Measurements from ENCODE around the gene HSPA12B. TPM values are rescaled to one million over a fixed set of nuclear protein-coding genes. Genes with fewer than 3 reads are reported as not detected.

HSPA12B gene
- total RNA-seq, 1 experiment from 2014 or later, result 2.7 TPM

GRCh38 chr20:3689978-3690377, 42.5 kb upstream of the HSPA12B start:
- Histone ChIP-seq H3K27me3 (ENCODE audit: insufficient read depth, low read length) (no peaks in the 10 kb centered on the region), H3K23me2 (ENCODE audit: insufficient read length, low read depth, low read length, poor library complexity, severe bottlenecking) (no peaks in the 10 kb centered on the region), H2BK5ac (ENCODE audit: insufficient read length, low read length) (no peak overlapping the region), H2AK5ac (ENCODE audit: insufficient read length, low read length) (no peak overlapping the region), H2BK15ac (ENCODE audit: low read depth, low read length) (no peak overlapping the region), H4K5ac (ENCODE audit: insufficient read length, low read depth, low read length) (no peak overlapping the region), H3K14ac (ENCODE audit: insufficient read depth, low read length) (no peak overlapping the region), H3K79me1 (ENCODE audit: insufficient read depth, low read depth, low read length, poor library complexity, severe bottlenecking) (no peaks in the 10 kb centered on the region), H3K79me2 (ENCODE audit: insufficient read depth, low read length) (no peaks in the 10 kb centered on the region), H3T11ph (ENCODE audit: low read length) (no peak overlapping the region), H2AFZ (ENCODE audit: low read length) (no peak overlapping the region), H2BK120ac (ENCODE audit: low read depth, low read length, poor library complexity, severe bottlenecking) (no peak overlapping the region), H4K91ac (ENCODE audit: insufficient read length, low read depth, low read length) (no peak overlapping the region), H2BK12ac (ENCODE audit: insufficient read length, low read depth, low read length) (no peak overlapping the region), H3K18ac (ENCODE audit: insufficient read length, low read depth, low read length) (no peak overlapping the region), H3K4me2 (ENCODE audit: insufficient read depth, insufficient read length, low read length) (no peak overlapping the region), H3K23ac (ENCODE audit: insufficient read length, low read depth, low read length) (no peak overlapping the region), H3K4ac (ENCODE audit: low read depth, low read length) (no peak overlapping the region), H3K9ac (ENCODE audit: extremely low read depth, insufficient read length, low read length) (no peak overlapping the region), H3K9me3 (ENCODE audit: control insufficient read depth, low read depth, low read length) (no peaks in the 10 kb centered on the region), H3K4me1 (ENCODE audit: insufficient read depth, low read length) (peaks cover 2% of the 10 kb centered on the region; the same call in 1 of the 2 replicates), H3K27ac (ENCODE audit: insufficient read length, low read depth, low read length) (no peak overlapping the region), H4K8ac (replicated peaks; ENCODE audit: insufficient read length, low read depth, low read length) (no peak overlapping the region), H2BK20ac (ENCODE audit: low read depth, low read length, poor library complexity, severe bottlenecking) (no peak overlapping the region), H3K56ac (ENCODE audit: insufficient read length, low read depth, low read length) (no peak overlapping the region), H4K20me1 (ENCODE audit: control insufficient read depth, insufficient read depth, insufficient read length) (no peaks in the 10 kb centered on the region)
- Mint-ChIP-seq H3K36me3 (ENCODE audit: insufficient read depth in 1 of 3, low read depth in 3 of 3) (no peaks in the 10 kb centered on the region), H3K4me1 (peaks cover 6 to 11% of the 10 kb centered on the region in 2 experiments), H3K4me3 (no peak overlapping the region), H3K27me3 (ENCODE audit: low read depth) (peaks cover 19% of the 10 kb centered on the region), H3K27ac (no peak overlapping the region), H3K9me3 (no peaks in the 10 kb centered on the region)
- TF ChIP-seq CTCF (conservative IDR thresholded peaks at IDR 0.05), result no peak
- DNase-seq, result no peak
- no CpG with 5 or more reads among the region's 11 CpGs for WGBS (ENCODE audit: extremely low coverage, insufficient read length, low lambda C conversion rate)

All from H9 (cell line).